ENCODE measurements around the gene RPL7L1.

RPL7L1 gene

GRCh38 chr6:42928986-42929820 is 49.8 kb downstream of the RPL7L1 start, which contains the start of gene CNPY3:
Gene CNPY3, plus strand, starts transcription at chr6:42929480. Its CDS starts 91 bp downstream, at chr6:42929571.
- FAIRE-seq, result peak; percentile 97
- DNase-seq (ENCODE audit: insufficient read length, low spot score), result peak; percentile 83

- DNase-seq (ENCODE audit: insufficient read length, low spot score) (peak; percentile 70), FAIRE-seq (no peak)
Observed at GRCh38 chr6:42929821-42930360, 50.5 kb downstream of the RPL7L1 start.

DNA sequence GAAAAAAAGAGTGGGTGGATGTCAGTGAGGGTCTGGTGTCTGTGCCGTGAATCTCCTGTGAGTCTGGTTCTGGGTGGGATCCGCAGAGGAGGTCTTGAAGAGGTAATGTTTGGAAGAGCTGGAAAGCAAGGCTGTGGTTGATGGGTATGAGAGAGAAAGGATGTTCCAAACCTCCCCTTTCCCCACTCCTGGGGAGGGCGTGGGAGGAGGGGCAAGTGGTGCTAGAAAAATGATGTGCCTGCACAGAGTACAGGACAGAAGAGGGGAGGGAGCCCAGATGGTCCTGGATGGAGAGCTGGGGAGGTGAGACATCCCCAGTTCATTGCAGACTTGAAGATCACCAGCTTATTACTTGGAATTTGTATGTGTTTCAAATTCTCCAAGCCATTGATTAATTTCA is 53.0 kb downstream of the RPL7L1 start:
- DNase-seq (ENCODE audit: insufficient read length, low spot score) (no peak), FAIRE-seq (no peak)

DNA sequence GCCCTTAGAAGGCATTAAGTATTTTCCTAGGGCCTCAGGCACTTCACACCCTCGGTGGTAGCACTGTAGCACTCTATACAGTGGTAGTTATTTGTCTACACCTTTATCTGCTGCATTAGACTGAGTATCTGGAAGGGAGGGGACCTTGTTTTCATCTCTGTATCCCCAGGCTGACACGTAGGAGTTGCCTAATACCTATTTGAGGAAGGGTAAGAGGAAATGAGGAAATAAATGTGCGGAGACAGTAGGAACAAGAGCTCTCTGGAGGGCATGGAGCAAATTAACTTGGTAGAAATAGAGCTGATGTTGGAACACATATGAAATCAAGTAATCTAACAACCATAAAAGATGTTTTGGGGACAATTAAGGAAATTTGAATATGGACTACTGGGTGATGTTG is 53.8 kb downstream of the RPL7L1 start:
- FAIRE-seq, result no peak
- DNase-seq (ENCODE audit: insufficient read length, low spot score), result no peak

DNA sequence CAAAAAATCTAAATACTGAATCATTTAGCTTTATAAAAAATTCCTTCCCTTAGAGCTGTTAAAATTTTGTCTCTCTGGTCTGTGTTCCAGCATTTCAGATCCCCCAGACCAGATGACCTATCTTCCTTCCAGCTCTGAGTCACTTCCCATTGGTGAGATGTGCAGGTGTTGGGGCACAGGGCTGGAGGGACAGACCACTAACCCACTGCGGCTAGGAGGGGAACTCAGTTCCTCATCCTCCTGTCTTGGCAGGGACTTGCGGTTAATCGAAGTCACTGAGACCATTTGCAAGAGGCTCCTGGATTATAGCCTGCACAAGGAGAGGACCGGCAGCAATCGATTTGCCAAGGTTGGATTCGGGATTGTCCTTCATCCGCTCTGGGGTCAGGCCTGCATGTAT is 55.9 kb downstream of the RPL7L1 start:
- DNase-seq (ENCODE audit: insufficient read length, low spot score), result no peak
- no peak for FAIRE-seq

DNA sequence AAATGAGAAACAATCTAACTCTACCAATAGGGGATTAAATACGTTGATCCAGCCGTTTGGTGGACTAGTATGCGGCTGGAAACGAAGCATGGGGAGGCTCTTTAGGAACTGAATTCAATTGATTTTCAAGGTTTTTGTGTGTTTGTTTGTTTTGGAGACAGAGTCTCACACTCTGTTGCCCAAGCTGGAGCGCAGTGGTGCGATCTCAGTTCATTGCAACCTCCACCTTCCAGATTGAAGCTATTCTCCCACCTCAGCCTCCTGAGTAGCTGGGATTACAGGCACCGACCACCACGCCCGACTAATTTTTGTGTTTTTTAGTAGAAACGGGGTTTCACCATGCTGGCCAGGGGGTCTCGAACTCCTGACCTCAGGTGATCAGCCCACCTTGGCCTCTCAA is 57.0 kb downstream of the RPL7L1 start:
- no peak for DNase-seq (ENCODE audit: insufficient read length, low spot score)
- FAIRE-seq, result no peak

- FAIRE-seq, result no peak
- no peak for DNase-seq (ENCODE audit: insufficient read length, low spot score)
Observed at GRCh38 chr6:42937548-42938427, 58.4 kb downstream of the RPL7L1 start.

DNA sequence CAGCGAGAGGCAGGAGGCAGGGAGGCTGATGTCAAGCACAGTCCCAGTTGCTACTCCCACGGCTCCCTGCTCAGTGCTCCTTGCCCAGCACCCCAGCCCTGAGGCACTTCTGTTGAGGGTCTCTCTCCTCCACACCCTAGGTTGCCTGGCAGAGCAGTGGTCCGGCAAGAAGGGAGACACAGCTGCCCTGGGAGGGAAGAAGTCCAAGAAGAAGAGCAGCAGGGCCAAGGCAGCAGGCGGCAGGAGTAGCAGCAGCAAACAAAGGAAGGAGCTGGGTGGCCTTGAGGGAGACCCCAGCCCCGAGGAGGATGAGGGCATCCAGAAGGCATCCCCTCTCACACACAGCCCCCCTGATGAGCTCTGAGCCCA is 59.0 kb downstream of the RPL7L1 start:
- FAIRE-seq, result no peak
- no peak for DNase-seq (ENCODE audit: insufficient read length, low spot score)

DNA sequence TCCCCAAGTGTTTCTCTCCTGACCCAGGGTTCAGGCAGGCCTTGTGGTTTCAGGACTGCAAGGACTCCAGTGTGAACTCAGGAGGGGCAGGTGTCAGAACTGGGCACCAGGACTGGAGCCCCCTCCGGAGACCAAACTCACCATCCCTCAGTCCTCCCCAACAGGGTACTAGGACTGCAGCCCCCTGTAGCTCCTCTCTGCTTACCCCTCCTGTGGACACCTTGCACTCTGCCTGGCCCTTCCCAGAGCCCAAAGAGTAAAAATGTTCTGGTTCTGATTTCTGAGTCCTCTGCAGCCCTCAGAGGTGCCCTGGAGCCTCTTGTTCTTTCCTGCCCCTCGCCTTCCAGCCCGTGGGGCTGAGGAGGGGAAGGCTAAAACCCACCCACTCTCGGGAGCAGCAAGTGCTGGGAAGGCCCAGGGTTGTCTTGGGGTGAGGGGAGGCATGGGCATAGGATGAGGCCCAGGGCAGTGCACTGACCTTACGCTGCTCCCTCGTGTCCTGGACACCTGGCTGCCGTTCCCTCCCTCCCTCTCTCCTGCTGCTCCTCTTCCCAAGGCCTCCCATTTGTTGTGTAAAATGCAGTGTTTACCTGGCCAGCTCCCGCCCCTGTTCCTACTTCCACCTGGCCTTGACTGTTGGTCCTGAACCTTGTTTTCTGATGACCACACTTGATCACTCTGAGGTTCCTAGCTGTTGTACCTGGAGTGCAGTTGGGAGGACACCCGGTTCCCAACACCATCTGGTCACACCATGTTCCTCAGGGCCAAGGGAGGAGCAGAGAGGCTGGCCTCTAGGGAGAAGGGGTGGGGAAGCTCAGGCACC is 59.8 kb downstream of the RPL7L1 start:
- DNase-seq (ENCODE audit: insufficient read length, low spot score) (no peak), FAIRE-seq (no peak)
